Lung microvascular endothelial cell (primary cell): ENCODE results near the gene PRKAR1B. TPM values are rescaled to one million over a fixed set of nuclear protein-coding genes. Genes with fewer than 3 reads are reported as not detected.

Experiments used
- DNase-seq, 2 donors: peaks; one replicate each; pipeline versions ENCODE4 v3.0.0 to v3.0.0-alpha.2; 2010; ENCODE audit warnings: low read depth in 2 of 2
- total RNA-seq: library from RNA; depleted of rRNA; stranded (reverse); fragments of >200 nt; gene quantifications from 2 replicates; pipeline ENCODE4 v1.2.1, GENCODE V29; 2014

Gene PRKAR1B
- total RNA-seq, 1 donor from 2014 or later: 71.8 TPM

DNA sequence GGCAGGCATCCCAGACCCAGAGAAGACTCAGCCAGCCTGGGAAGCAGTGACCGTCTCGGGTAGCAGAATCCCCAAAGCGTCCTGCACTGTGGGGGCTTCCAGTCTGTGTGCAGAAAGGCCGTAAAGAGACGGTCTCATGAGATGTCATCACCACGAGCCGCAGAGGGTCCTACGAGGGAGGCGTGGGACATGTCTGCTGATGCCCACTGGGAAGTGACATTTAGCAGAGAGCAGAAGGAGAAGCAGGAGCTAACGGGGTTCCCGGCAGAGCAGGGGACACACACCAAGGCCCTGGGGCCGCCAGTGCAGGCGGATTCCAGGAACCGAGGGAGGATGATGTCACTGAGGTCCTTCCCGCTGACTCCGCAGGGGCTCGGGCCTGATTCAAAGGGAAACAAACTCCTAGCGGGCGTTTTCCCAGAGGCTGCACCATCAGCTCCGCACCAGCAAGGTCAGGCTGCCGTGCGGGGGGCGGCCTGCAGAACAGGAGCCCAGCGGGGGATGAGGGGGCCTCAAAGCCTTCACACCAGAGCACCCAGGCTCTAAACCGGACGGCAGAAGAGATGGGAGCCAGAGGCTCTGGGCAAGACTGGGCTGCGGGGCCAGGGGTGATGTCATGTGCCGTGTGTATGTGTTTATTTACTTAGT, 122.1 kb downstream of the PRKAR1B start:
- DNase-seq: peak; percentile 57 to 66

GRCh38 chr7:604001-604883, 122.8 kb downstream of the PRKAR1B start:
- peak; percentile 94 to 99 for DNase-seq

DNA sequence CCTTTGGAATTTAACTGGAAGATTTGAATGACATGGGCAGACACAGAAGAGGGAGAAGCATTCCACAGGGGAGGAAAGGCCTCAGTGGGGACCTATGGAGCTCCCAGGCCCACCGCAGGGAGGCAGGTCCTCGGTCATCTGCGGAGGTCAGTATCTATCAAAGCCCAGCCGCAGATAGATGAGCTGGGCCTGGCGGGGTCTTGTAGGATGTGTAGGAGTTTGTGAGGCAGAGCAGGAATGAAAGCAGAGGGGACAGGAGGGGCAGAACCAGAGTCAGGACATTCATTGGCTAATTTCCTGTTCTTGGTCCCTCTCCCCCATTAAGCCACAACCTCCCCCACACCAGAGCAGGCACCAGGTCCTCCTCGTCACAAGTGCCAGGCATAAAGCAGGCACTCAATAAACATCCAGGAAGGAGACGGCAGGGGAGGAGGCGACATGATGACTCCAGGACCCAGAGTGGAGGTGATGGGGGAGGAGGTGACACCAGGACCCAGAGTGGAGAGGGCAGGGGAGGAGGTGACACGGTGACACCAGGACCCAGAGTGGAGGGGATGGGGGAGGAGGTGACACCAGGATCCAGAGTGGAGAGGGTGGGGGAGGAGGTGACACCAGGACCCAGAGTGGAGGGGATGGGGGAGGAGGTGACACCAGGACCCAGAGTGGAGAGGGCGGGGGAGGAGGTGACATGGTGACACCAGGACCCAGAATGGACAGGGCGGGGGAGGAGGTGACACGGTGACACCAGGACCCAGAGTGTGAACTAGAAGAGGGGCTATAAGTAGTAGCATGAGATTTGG, 123.7 kb downstream of the PRKAR1B start:
- DNase-seq: no peak

GRCh38 chr7:602341-603141, 124.5 kb downstream of the PRKAR1B start:
- DNase-seq: peak in 1 of 2 donors; percentile 17

DNA sequence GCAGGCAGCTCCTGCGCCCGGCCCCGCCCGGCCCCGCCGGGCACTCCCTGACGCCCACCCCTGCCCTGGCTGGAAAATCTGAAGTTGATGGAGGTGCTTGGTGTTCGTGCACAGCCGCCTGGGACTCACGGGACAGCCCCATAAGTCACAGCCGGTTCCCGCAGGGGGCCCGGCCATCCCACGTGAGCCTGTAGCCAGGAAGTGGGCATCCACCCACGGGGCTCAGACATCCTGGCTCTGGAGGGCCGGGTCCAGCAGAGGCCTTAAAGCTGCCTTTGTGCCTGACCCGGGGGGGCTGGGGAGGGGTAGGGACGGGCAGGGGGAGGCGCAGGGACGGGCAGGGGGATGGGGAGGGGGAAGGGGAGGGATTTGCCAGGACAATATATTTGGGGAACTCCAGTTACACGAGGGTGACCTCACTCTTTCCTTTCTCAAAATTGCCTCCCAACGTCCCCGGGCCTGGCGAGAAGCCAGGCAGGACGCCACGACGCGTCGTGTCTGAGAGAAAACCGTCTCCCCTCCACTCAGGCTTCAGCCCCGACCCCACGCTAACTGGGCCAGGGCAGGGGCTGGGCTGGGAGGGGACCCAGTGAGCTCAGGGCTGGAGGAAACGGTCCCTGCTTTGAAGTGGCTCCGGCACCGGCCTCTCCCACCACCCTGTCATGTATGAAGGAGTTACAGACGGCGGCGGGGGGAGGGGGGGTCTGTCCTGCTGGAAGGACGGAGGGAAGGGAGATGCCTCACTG, 125.3 kb downstream of the PRKAR1B start:
- DNase-seq: peak; percentile 57 to 79

- no peak for DNase-seq
These were observed 126.0 kb downstream of the PRKAR1B start for GRCh38 chr7:601036-601594.

- no peak for DNase-seq
These were observed 126.7 kb downstream of the PRKAR1B start for GRCh38 chr7:600149-601035.

GRCh38 chr7:598899-599298, 128.2 kb downstream of the PRKAR1B start:
- no peak for DNase-seq

DNA sequence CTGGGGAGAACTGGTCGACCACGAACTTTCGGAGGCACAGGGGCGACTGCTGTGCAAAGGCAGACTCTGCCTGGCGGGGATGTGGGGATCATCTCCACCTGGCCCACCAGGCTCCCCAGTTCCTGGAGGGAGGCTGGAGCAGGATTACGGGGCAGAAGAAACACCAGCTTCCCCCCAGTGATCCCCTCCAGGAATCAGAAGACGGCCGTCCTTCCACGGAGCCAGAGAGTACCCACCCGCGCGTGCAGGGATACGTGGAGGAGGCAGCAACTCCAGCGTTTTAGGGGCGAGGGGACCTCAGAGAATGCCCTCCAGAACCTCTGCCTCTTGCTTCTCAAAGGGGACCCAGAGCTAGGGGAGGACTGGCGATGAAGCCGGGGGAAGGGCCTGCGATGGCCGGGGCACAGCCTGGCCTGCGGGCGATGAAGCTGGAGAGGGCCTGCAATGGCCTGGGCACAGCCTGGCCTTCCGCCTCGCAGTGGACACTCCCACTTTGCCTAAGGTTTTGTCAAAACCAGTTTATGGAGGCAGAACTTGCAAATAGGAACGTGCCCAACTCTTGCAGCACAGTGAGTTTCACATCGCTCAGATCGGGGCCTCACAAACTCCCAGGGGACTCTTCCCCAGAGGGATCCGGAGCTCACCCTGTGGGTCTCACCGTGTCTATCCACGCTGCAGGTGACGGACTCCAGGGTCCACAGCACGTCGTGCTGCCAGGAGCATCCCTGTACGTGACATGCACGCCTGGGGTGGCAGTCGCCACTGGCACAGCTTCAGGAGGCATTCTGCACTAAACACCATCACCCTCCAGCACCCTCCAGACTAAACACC, 129.5 kb downstream of the PRKAR1B start:
- DNase-seq: no peak

GRCh38 chr7:596819-597182, 130.3 kb downstream of the PRKAR1B start:
- DNase-seq: no peak

- no peak for DNase-seq
These were observed 130.8 kb downstream of the PRKAR1B start for GRCh38 chr7:596071-596818.

DNA sequence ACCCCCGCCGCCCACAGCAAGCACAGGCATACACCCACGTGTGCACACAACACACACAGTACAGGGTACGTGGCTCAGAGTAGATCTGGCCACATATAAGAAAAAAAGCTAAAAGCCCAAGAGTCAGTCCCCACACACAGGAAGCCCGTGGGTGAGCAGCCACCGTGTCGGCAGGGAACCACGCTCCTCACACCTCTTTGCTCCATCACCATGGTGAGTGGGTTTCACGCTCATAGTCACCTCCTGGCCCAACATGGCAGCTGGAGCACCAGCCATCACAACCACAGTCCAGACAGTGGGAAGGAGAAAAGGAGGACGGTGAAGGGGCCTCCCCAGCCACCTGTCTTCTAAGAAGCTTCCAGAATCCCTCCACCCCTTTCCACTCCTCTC, 131.5 kb downstream of the PRKAR1B start:
- no peak for DNase-seq

DNA sequence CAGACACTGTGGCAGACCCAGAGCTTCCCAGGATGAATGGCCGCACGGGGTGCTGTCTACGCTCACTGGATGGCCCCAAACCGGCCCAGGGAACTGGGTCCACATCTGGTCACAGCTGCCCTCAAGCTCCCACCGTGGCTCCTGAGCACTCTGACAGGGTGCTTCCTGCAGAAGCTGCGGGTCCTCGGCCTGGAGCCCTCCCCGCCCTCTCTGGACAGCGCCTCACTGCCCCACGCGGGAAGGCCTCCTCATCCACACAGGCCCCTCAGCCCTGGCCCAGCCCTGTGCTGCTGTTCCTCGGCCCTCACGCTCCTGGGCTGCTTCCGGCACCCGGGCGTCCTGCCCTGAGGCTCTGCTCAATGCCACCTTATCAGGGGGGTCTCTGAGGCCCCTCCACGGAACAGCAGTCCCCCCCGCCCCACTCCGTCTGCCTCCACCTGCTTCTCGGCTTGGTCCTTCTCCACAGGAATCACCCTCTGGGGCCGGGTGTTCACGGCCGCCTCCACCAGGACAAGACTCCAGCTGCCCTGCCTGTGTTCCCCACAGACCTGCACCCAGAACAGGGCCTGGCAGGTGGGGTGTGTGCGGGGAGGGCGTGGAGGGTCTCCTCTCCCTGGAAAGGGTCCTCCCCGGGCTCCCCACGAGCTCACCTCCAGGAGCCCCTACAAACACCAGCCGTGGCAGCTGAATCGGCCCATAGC, 132.0 kb downstream of the PRKAR1B start:
- no peak for DNase-seq

GRCh38 chr7:594212-594913, 132.7 kb downstream of the PRKAR1B start:
- DNase-seq: no peak

GRCh38 chr7:593324-594115, 133.6 kb downstream of the PRKAR1B start:
- DNase-seq: no peak
